Tibial artery (tissue), 4 donors: ENCODE data around the gene RNU5B-1.

Experiments
- DNase-seq, 2 donors: peaks; one replicate each; pipeline ENCODE4 v3.0.0-alpha.2; 2019
- H3K27ac ChIP-seq, 2 donors: fragments of 200-600 bp; sonication (generic) in 1 of 2; 1 replicate in 1 of 2; 2 replicates in 1 of 2; pipeline ENCODE4 v1.5.1; 2018 to 2019; ENCODE audit warnings: mild to moderate bottlenecking in 1 of 2
- H3K27me3 ChIP-seq, 2 donors: fragments of 200-600 bp; sonication (generic) in 1 of 2; one replicate each; pipeline versions ENCODE4 v1.5.1 to v1.6.0; 2016 to 2019
- H3K36me3 ChIP-seq, 3 donors: fragments of 200-600 bp; sonication (generic) in 2 of 3; one replicate each; pipeline ENCODE4 v1.5.1; 2016 to 2019; ENCODE audit warnings: mild to moderate bottlenecking in 2 of 3
- H3K4me1 ChIP-seq, 4 donors: fragments of 200-600 bp; sonication (generic) in 2 of 4; 1 replicate in 3 of 4; 2 replicates in 1 of 4; pipeline ENCODE4 v1.5.1; 2016 to 2019
- H3K4me3 ChIP-seq, 2 donors: fragments of 200-600 bp; sonication (generic) in 1 of 2; 1 replicate in 1 of 2; 2 replicates in 1 of 2; pipeline ENCODE4 v1.5.1; 2018 to 2019; ENCODE audit warnings: mild to moderate bottlenecking in 2 of 2
- H3K9me3 ChIP-seq, 3 donors: fragments of 200-600 bp; sonication (generic) in 1 of 3; one replicate each; pipeline ENCODE4 v1.5.1; 2016 to 2019
- intact Hi-C: fragments of 100-400 bp; cut with DNase I; formaldehyde crosslinking; loops from one replicate; pipeline ENCODE4 v1.15.0; 2023; ENCODE audit warnings: low total_unique reads
- TF ChIP-seq, protein P1 (sequence below), 2 experiments: fragments of 200-600 bp in 1 of 2; fragments of 450-650 bp in 1 of 2; IDR thresholded peaks; one replicate each; pipeline ENCODE4 v1.5.1; 2017 to 2019; ENCODE audit warnings: antibody characterized with exemption in 2 of 2, mild to moderate bottlenecking in 1 of 2, moderate library complexity in 1 of 2

The RNU5B-1 gene

DNA sequence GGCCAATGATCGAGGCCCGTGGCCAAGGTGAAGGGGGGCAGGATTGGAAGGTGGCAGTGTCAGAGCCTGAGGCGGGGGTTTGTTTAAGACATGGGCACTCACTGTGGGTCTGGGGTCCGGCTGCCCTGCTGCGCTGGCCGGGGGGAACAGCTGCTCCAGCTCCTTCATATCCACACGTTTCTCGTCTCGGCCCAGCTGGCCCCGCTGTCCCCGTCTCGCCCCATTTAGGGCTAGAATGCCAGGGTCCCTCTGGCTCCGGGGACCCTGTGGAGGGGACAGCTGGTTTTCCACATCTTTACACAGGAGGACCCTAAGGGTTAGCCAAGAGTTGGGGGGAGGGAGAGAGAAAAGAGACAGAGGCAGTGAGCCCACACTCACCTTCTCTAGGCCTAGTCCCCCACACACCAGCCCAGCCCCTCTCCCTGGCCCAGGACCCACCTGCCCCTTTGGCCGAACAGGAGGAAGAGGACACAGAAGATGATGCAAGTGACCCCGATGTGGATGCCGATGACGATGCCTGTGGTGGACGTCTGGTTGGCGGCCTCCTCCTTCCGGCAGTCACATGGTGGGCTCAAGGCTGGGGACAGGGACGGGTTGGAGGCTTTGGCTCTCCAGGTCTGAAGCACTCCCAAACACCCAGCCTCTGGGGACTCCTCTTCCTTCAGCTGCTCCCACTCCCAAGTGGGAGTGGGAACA lies 25.0 kb downstream of the RNU5B-1 start:
- no peak overlapping the region for H3K4me3 ChIP-seq
- no peaks in the 10 kb centered on the region for H3K36me3 ChIP-seq
- no peaks in the 10 kb centered on the region for H3K4me1 ChIP-seq
- no peak for DNase-seq
- no peaks in the 10 kb centered on the region for H3K9me3 ChIP-seq
- peaks cover 0 to 28% of the 10 kb centered on the region in 2 donors for H3K27me3 ChIP-seq
- H3K27ac ChIP-seq: no peak overlapping the region
- intact Hi-C loops: no loop called here
- TF ChIP-seq, protein P1, sequence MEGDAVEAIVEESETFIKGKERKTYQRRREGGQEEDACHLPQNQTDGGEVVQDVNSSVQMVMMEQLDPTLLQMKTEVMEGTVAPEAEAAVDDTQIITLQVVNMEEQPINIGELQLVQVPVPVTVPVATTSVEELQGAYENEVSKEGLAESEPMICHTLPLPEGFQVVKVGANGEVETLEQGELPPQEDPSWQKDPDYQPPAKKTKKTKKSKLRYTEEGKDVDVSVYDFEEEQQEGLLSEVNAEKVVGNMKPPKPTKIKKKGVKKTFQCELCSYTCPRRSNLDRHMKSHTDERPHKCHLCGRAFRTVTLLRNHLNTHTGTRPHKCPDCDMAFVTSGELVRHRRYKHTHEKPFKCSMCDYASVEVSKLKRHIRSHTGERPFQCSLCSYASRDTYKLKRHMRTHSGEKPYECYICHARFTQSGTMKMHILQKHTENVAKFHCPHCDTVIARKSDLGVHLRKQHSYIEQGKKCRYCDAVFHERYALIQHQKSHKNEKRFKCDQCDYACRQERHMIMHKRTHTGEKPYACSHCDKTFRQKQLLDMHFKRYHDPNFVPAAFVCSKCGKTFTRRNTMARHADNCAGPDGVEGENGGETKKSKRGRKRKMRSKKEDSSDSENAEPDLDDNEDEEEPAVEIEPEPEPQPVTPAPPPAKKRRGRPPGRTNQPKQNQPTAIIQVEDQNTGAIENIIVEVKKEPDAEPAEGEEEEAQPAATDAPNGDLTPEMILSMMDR (IDR thresholded peaks at IDR 0.05): no peak

DNA sequence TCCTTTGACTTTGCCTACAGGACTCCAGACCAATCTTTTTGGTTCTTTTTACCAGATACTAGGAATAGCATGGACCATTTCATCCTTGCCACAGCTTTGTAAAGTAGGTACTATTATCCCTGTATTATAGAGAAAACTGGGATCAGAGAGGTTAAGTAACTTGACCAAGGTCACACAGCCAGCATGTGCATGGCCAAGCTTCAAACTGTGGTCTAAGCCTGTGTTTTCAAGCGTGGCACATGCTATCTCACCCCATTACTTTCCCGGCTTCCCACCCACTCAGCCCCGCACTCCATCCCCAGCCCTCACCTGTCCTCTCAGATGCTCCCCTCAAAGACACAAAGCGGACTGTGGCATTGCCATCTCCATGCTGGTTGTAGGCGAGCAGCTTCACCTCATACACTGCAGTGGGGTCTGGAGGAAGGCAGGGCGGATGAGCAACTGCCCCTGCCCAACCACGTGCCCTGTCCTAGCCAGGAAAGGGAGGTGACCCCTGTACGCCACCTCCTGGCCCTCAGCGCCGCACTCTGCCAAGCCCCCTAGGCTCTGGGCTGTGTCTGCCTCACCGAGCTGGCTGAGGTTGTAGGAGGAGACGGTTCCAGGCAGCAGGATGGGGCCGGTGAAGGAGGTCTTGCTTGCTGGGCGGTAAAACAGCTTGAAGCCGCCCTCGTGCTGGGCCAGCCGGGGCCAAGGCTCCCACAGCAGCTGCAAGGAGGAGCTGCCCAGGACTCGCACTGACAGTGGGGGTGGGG lies 25.7 kb downstream of the RNU5B-1 start:
- Histone ChIP-seq H3K9me3 (no peaks in the 10 kb centered on the region), H3K27me3 (peaks cover 0 to 35% of the 10 kb centered on the region in 2 donors), H3K36me3 (no peaks in the 10 kb centered on the region), H3K4me3 (no peak overlapping the region), H3K4me1 (no peaks in the 10 kb centered on the region), H3K27ac (no peak overlapping the region)
- intact Hi-C loops: loop anchor here (5.0 kb wide), 1 partner anchor 42 kb away; no protein-coding TSS in a partner anchor
- TF ChIP-seq, protein P1 (IDR thresholded peaks at IDR 0.05): no peak
- no peak for DNase-seq

DNA sequence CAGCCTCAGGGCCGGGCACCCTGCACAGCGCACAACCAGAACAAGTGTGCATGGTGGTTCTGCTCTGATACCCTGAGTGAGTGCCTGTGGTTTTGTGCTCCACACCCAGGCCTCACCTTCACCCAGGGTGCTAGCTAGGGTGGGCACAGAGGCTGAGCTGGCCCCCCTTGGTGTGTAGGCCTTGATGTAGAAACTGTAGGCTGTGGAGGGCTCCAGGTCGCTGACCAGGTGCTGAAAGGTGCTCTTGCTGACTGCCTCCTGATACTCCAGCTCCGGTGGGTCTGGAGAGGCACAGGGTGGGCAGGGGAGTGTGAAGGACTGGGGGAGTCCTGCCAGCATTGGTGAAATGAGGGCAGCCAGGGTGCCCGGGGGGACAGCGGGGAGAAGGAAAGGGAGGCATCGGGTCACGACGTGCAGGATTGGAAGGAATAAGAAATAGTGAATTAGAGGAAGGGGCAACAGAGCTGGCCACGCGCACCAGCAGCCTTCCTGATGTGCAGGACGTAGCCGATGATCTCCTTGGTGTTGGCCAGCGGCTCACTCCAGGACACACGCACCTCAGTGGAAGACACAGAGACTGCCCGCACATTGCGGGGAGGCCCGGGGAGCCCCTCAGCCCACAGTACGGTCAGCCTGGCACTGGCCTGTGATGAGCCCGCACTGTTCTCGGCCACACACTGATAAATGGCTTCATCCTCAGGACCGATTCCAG lies 26.6 kb downstream of the RNU5B-1 start:
- peaks cover 0 to 41% of the 10 kb centered on the region in 2 donors for H3K27me3 ChIP-seq
- H3K4me1 ChIP-seq: no peaks in the 10 kb centered on the region
- no peaks in the 10 kb centered on the region for H3K36me3 ChIP-seq
- TF ChIP-seq, protein P1 (IDR thresholded peaks at IDR 0.05): no peak
- no peak for DNase-seq
- no peak overlapping the region for H3K4me3 ChIP-seq
- H3K9me3 ChIP-seq: no peaks in the 10 kb centered on the region
- intact Hi-C loops: loop anchor here (5.0 kb wide), 1 partner anchor 41 kb away; no protein-coding TSS in a partner anchor
- no peak overlapping the region for H3K27ac ChIP-seq

DNA sequence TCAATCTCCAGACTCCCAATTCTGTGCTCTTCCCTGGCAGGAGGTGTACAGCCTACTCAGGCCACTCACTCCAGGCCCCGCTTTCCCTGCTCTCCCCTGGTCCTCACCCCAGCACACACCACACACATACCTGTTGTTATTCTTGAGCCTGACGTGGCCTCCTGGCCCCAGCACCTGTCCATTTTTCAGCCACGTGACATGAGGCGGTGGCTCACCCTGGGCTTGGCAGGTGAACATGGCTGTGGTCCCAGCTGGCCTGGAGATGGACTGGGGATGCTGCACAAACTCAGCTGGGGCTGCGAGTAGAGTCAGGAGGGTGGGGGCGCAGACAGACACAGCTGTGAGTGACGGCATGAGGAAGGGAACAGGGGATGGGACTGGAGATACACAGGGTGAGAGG lies 27.3 kb downstream of the RNU5B-1 start:
- Histone ChIP-seq H3K4me3 (no peak overlapping the region), H3K36me3 (no peaks in the 10 kb centered on the region), H3K27ac (no peak overlapping the region), H3K4me1 (no peaks in the 10 kb centered on the region), H3K9me3 (no peaks in the 10 kb centered on the region), H3K27me3 (peaks cover 0 to 47% of the 10 kb centered on the region in 2 donors)
- intact Hi-C loops: loop anchor here (5.0 kb wide), 1 partner anchor 40 kb away; no protein-coding TSS in a partner anchor
- TF ChIP-seq, protein P1 (IDR thresholded peaks at IDR 0.05): no peak
- no peak for DNase-seq

DNA sequence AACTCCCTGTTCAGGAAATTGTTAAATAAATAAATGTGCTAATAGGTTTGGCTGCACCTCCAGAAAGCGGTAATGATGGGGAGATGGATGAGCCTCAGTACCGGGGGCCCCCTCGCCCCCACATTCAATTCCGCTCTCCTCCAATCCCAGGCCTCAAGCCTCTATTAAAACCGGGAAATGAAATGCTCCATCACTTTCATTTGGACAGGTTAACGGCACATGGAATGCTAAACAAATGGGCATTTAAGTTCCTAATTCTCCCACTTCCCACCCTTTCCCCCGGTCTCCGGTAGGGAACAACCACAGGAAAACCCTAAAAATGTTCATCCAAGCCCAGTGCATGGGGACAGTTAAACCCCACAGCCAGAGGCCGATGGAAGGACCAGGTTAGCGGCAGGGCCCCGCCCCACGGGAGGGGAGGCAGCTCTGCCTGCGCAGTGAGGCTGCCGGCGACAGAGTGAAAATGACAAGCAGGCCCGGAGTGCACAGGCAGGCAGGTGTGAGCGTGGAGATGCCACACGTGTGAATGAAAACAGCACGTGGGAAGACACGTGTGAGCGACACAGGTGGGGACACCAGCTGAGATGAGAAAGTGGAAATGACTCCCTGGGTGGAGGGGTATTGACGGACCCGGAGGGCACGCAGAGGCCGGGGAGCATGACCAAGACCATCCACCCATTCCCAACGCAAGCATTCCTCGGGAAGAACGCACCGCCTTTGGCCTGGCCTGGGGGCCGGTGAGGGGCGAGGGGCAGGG lies 28.1 kb downstream of the RNU5B-1 start:
- intact Hi-C loops: loop anchor here (5.0 kb wide), 1 partner anchor 40 kb away; no protein-coding TSS in a partner anchor
- TF ChIP-seq, protein P1 (IDR thresholded peaks at IDR 0.05): no peak
- Histone ChIP-seq H3K36me3 (no peaks in the 10 kb centered on the region), H3K27me3 (peaks cover 0 to 50% of the 10 kb centered on the region in 2 donors), H3K27ac (no peak overlapping the region), H3K9me3 (no peaks in the 10 kb centered on the region), H3K4me3 (no peak overlapping the region), H3K4me1 (no peaks in the 10 kb centered on the region)
- DNase-seq: no peak
